Uterus (tissue), 4 donors: ENCODE results near the gene CHRND. TPM values are rescaled to one million over a fixed set of nuclear protein-coding genes. Genes with fewer than 3 reads are reported as not detected.

Experiments
- DNase-seq, 2 donors: peaks; one replicate each; pipeline ENCODE4 v3.0.0-alpha.2; 2019 to 2020
- H3K27ac ChIP-seq, 2 donors: fragments of 200-600 bp; sonication (generic); 1 replicate in 1 of 2; 2 replicates in 1 of 2; pipeline ENCODE4 v1.5.1; 2016 to 2018
- H3K27me3 ChIP-seq, 2 donors: fragments of 200-600 bp; sonication (generic); one replicate each; pipeline ENCODE4 v1.5.1; 2018 to 2019; ENCODE audit warnings: control low read depth in 1 of 2
- H3K36me3 ChIP-seq, 2 donors: fragments of 200-600 bp; sonication (generic); one replicate each; pipeline ENCODE4 v1.5.1; 2019; ENCODE audit warnings: control low read depth in 1 of 2
- H3K4me1 ChIP-seq, 2 donors: fragments of 200-600 bp; sonication (generic); one replicate each; pipeline ENCODE4 v1.5.1; 2018 to 2019; ENCODE audit warnings: control low read depth in 1 of 2
- H3K4me3 ChIP-seq, 2 donors: fragments of 200-600 bp; sonication (generic); 1 replicate in 1 of 2; 2 replicates in 1 of 2; pipeline ENCODE4 v1.5.1; 2018 to 2019; ENCODE audit warnings: mild to moderate bottlenecking in 1 of 2
- H3K9me3 ChIP-seq, 2 donors: fragments of 200-600 bp; sonication (generic); one replicate each; pipeline ENCODE4 v1.5.1; 2019; ENCODE audit warnings: control low read depth in 1 of 2
- POLR2A ChIP-seq, 2 donors: fragments of 450-650 bp; IDR thresholded peaks; one replicate each; pipeline ENCODE4 v1.6.1; 2016; ENCODE audit warnings: antibody characterized with exemption in 2 of 2, mild to moderate bottlenecking in 1 of 2, moderate library complexity in 1 of 2
- intact Hi-C: fragments of 100-400 bp; cut with DNase I; formaldehyde crosslinking; loops from one replicate; pipeline ENCODE4 v1.15.1; 2023; ENCODE audit warnings: low total_unique reads
- total RNA-seq, 4 donors: library from RNA; depleted of rRNA in 3 of 4; stranded (reverse); fragments of >200 nt in 3 of 4; gene quantifications; one replicate each; pipeline versions ENCODE4 v1.1.0 to v1.2.4, GENCODE V29; 2014 to 2023
- TF ChIP-seq, protein P1 (sequence below), 4 experiments: fragments of 200-600 bp in 2 of 4; fragments of 450-650 bp in 2 of 4; sonication (generic) in 2 of 4; IDR thresholded peaks; one replicate each; pipeline ENCODE4 v1.5.1; 2016 to 2019; ENCODE audit warnings: antibody characterized with exemption in 4 of 4, mild to moderate bottlenecking in 2 of 4, moderate library complexity in 1 of 4
- donor health status: DM: yes; HTN: yes; CAD: no.

The CHRND gene
- total RNA-seq, 4 donors from 2014 or later: not detected

DNA sequence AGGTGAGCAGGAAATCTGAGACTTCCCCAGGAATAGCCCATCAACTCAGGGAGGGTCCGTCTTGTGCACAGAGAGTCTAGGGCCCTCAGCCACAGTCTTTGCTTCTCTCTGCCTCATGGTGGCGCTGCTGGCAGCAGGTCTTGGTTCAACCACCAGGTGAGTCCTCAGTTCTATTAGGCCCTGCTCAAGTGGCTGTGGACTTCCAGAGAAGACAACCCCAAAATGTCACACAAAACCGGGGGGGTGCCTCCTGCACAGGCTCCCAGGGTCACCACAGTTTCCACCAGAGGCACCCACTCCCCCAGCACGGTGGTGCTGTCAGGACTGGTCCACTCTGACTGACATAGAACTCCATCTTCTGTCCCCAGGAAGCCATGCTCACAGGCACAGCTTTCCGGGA lies 11.1 kb downstream of the CHRND start:
- H3K27me3 ChIP-seq: no peaks in the 10 kb centered on the region
- H3K27ac ChIP-seq: no peak overlapping the region
- DNase-seq: no peak
- intact Hi-C loops: no loop called here
- TF ChIP-seq, protein P1, sequence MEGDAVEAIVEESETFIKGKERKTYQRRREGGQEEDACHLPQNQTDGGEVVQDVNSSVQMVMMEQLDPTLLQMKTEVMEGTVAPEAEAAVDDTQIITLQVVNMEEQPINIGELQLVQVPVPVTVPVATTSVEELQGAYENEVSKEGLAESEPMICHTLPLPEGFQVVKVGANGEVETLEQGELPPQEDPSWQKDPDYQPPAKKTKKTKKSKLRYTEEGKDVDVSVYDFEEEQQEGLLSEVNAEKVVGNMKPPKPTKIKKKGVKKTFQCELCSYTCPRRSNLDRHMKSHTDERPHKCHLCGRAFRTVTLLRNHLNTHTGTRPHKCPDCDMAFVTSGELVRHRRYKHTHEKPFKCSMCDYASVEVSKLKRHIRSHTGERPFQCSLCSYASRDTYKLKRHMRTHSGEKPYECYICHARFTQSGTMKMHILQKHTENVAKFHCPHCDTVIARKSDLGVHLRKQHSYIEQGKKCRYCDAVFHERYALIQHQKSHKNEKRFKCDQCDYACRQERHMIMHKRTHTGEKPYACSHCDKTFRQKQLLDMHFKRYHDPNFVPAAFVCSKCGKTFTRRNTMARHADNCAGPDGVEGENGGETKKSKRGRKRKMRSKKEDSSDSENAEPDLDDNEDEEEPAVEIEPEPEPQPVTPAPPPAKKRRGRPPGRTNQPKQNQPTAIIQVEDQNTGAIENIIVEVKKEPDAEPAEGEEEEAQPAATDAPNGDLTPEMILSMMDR (IDR thresholded peaks at IDR 0.05): no peak
- TF ChIP-seq POLR2A (IDR thresholded peaks at IDR 0.05): no peak
- H3K4me3 ChIP-seq: no peak overlapping the region
- no peaks in the 10 kb centered on the region for H3K9me3 ChIP-seq
- no peaks in the 10 kb centered on the region for H3K4me1 ChIP-seq
- H3K36me3 ChIP-seq: no peaks in the 10 kb centered on the region

DNA sequence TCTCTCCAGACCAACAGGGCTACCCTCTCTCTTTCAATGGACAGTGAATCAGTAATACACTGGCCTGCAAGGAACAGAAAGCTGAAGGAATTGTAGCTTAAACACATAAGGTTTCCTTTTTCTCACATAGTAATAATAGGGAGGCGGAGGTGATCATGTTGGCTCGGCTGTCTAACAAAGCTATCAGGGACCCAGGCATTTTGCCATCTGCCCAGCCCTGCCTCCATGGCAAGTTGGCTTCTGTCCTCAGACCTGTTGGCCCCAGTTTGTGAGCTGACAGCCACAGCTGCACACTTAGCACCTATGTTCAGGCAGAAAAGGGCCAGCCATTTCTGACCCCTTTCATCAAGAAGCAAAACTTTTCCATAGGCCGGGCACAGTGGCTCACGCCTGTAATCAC lies 11.5 kb downstream of the CHRND start:
- Histone ChIP-seq H3K4me1 (no peaks in the 10 kb centered on the region), H3K9me3 (no peaks in the 10 kb centered on the region), H3K27me3 (no peaks in the 10 kb centered on the region), H3K36me3 (no peaks in the 10 kb centered on the region), H3K4me3 (no peak overlapping the region), H3K27ac (no peak overlapping the region)
- no peak for DNase-seq
- TF ChIP-seq, protein P1 (IDR thresholded peaks at IDR 0.05): no peak
- no peak for TF ChIP-seq POLR2A (IDR thresholded peaks at IDR 0.05)
- intact Hi-C loops: no loop called here

DNA sequence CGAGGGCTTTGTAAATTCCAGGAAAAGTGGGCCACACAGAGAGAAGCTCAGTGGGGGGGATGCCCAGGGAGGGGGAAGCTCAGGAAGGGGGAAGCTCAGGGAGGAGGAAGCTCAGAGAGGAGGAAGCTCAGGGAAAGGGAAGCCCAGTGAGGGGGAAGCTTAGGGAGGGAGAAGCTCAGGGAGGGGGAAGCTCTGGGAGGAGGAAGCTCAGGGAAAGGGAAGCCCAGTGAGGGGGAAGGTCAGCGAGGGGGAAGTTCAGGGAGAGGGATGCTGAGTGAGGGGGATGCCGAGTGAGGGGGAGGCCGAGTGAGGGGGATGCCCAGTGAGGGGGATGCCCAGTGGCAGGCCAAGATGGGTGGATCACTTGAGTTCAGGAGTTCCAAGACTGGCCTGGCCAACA lies 12.7 kb downstream of the CHRND start:
- intact Hi-C loops: no loop called here
- H3K4me3 ChIP-seq: no peak overlapping the region
- no peak for TF ChIP-seq POLR2A (IDR thresholded peaks at IDR 0.05)
- TF ChIP-seq, protein P1 (IDR thresholded peaks at IDR 0.05): no peak
- H3K9me3 ChIP-seq: no peaks in the 10 kb centered on the region
- no peak overlapping the region for H3K27ac ChIP-seq
- DNase-seq: no peak
- H3K27me3 ChIP-seq: no peaks in the 10 kb centered on the region
- H3K4me1 ChIP-seq: no peaks in the 10 kb centered on the region
- H3K36me3 ChIP-seq: no peaks in the 10 kb centered on the region

DNA sequence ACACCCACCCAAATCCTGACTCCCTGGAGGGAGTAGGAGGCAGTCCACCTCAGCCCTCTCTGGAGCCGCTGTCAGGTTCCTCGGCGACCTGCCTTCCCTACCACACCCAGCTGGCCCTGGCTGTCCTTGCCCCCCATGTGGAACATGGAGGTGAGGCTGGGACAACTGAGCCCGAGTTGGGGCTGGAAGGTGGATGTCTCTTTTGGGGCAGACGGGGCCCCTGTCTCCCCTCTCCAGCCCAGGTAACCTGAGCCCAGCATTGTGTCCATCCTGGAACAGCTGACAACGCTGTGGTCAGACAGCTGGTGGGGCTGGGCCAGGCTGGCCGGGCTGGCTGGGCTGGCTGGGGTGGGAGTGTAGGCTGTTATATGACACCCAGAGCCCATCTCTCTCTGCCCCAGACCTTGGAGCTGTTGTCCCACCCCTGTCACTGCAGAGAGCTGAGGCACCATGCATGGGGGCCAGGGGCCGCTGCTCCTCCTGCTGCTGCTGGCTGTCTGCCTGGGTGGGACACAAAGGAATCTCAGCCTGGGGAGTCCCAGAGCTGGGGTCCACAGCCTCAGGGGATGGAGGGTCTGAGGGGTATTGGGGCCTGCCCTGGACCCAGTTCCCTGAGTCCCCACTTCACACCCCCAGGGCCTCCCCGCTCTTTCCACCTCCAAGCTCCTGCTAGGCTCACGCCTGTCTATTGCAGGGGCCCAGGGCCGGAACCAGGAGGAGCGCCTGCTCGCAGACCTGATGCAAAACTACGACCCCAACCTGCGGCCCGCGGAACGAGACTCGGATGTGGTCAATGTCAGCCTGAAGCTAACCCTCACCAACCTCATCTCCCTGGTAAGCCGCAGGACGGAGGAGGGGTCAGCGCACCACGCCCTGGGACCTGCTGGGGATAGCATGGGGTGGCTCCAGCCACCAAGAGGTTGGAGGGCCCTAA lies 13.6 kb downstream of the CHRND start, which contains the start of gene CHRNG:
CHRNG (plus strand) TSS at position 395 of the 934 bp plus-strand sequence; CDS start at position 451, 56 bp downstream.
- H3K4me3 ChIP-seq: no peak within 1 kb of the TSS
- no peak for DNase-seq
- no peak within 1 kb of the TSS for H3K27ac ChIP-seq
- no peaks in the 10 kb centered on the region for H3K27me3 ChIP-seq
- H3K9me3 ChIP-seq: no peaks in the 10 kb centered on the region
- H3K36me3 ChIP-seq: no peaks in the 10 kb centered on the region
- intact Hi-C loops: no loop called here
- TF ChIP-seq POLR2A (IDR thresholded peaks at IDR 0.05): no peak
- TF ChIP-seq, protein P1 (IDR thresholded peaks at IDR 0.05): no peak
- H3K4me1 ChIP-seq: no peaks in the 10 kb centered on the region

DNA sequence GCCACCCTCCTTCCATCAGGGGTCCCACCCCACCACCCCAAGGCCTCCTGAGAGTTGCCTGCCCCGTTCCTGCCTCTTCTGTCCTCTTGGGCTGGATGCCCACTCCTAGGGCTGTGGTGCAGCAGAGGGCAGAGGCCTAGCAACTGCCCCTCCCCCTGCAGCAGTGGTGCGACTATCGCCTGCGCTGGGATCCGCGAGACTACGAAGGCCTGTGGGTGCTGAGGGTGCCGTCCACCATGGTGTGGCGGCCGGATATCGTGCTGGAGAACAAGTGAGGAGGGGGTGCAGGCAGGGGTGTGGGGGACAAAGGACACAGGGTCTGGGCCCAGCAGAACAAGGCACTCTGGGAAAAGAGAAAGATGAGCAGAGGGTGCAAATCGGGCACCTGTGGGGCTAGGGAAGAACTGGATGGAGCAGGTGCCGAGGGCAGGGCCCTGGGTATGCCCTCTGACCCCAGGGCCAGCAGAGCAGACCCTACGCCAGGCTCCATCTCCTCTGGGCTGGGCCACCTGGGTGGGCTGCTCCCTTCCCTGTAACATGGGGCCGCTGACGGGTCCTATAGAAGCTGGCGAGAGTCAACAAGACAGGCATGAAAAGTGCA lies 14.6 kb downstream of the CHRND start:
- Histone ChIP-seq H3K9me3 (no peaks in the 10 kb centered on the region), H3K4me1 (no peaks in the 10 kb centered on the region), H3K4me3 (no peak overlapping the region), H3K27ac (no peak overlapping the region), H3K27me3 (no peaks in the 10 kb centered on the region), H3K36me3 (no peaks in the 10 kb centered on the region)
- DNase-seq: peak in 1 of 2 donors; percentile 7
- intact Hi-C loops: no loop called here
- no peak for TF ChIP-seq POLR2A (IDR thresholded peaks at IDR 0.05)
- TF ChIP-seq, protein P1 (IDR thresholded peaks at IDR 0.05): no peak
